ENCODE measurements around the gene ABR.
"Not testable (repeated sequence)": the region's sequence is repeated elsewhere in the genome, so short reads cannot be mapped to it uniquely, and the experiment has no call there.

The ABR gene

DNA sequence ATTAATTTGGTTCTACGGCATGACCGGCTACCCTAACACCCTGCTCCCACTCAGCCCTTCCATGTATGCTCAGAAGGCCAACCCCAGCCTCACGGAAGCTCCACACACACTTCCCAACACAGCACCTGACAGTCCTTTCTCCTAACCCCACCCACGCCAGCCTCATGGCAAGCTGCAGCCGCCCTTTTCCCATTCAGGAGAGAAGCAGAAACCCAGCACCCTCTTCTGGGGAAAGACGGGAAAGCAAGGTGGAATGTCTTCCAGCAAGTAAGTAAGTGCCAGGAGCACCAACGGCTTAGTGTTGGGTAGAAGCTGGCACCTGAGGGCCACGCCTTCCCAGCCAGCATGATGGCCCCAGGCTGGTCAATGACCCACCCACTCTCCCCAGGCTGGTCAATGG is 32.1 kb downstream of the ABR start:
- DNase-seq (ENCODE audit: low spot score), result peak; percentile 84

DNA sequence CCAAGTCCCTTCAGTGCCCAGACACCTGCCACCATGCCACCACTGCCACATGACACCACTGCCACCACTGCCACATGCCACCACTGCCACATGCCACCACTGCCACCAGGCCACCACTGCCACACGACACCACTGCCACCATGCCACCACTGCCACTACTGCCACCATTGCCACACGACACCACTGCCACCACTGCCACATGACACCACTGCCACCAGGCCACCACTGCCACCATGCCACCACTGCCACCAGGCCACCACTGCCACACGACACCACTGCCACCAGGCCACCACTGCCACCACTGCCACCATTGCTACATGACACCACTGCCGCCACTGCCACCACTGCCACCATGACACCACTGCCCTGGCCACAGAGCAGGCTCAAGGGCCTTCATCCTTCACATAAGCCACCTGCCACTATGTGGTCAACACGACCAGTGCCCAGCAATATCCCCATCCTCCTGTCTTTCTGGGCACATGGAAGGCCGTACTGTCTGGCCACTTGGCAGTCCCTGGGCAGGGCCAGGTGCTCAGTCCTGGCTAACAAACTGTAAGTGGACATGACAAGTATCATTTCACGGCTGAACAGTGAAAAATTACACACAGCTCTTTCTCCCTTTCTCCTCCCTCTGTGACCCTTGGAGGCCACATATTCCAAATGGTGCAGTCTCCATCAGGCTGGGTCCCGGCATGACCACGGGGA is 33.1 kb downstream of the ABR start:
- DNase-seq (ENCODE audit: low spot score), result no peak

DNA sequence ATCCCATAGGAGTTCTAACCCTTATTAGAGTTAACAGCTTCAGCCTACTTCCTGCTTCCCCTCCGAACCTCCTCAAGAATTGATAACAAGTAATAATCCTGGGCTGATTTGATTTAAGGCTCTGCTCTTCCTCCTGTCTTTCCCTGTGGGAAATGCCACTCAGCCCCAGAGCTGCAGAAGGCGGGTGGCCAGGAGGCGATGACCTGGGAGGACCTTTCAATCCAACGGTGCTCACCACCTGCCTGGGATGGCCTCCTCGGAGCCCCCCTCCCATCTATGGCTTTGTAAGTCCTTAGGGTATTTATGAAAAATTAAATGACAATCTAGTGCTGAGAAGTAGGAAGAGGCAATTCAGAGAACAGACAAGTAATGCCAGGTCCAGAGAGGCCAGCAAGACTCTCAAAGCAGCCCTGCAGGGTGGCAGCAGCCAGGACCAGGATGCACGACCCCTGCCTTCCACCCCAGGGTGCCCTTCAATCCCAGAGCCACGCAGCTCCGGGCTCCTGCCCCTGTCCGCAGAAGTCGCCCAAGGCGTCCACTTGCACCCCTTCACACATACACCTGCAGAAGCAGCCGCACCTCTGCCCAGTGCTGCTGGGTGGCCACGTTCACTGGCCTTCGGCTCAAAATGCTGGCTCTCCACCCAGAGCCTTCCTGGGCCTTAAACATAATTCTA is 34.3 kb downstream of the ABR start:
- no peak for DNase-seq (ENCODE audit: low spot score)

DNA sequence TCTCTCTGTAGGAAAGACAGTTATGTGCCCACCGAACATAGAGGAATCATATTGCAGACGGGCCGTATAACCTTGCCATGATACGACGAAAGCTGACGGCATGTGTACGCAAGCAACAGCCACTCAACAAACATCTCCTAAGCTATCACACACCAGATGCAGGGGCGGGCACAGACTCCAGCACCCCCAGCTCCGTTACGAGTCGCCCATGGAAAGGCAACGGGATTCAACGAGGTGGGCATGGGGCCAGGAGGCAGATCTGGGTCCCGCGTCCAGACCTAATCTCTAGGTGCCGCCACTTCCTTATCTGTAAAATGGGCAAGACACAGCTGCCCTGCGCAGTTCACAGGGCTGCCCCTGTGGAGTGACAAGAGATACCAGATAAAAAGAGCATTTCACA is 35.6 kb downstream of the ABR start:
- no peak for DNase-seq (ENCODE audit: low spot score)

DNA sequence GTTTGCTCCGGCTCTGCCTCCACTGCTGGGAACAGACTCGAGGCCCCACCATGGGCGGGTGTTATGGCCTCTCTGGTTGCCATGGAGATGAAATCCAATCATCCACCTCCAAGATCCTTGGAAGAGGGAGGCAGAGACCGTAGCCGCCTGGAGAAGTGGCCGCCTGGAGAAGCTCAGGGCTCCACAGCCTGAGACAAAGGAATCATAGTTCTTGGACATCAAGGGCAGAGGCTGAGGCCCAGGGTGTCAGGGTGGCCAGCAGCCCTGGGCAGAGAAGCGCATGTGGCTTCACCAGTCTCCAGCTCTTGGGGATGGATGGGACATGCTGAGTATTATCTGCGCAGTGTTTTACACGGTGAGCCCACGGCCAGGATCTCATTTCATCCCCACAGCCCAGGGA is 36.2 kb downstream of the ABR start:
- no peak for DNase-seq (ENCODE audit: low spot score)

DNA sequence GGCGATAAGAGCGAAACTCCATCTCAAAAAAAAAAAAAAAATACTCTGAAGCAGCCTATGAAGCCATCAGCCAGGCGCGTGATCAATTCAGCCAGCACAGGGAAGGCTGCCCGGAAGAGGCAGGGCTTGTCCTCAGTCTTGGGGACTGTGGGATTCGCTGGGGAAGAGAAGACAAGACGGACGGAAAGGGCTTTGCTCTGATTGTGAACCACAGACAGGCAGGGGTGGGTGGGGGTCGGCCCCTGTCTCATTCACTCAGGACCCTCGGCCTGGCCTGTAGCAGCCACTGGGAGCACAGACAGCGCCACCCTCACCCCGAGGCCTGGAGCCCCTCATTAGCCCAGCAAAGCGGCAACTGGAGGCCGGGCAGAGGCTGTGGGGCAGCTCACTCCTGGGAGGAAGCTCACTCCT is 37.2 kb downstream of the ABR start:
- DNase-seq (ENCODE audit: low spot score), result no peak

DNA sequence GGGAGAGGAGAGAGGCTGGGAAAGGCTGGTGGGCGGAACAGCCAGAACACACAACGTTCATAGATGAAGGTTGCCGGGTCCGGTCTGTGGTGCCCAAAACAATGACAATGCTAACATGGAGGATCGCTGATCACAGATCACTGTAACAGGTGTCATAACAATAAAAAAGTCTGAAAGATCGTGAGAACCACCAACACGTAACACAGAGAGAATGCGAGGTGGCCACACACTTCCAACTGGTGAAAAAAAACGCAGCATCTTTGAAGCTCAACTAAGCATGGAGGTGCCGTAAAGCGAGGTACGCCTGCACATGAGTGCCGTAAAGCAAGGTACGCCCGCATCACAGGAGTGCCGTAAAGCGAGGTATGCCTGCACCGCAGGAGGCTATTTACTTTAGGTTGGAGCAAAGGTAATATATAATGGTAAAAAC is 42.3 kb downstream of the ABR start:
- peak; percentile 98 for DNase-seq (ENCODE audit: low spot score)

DNA sequence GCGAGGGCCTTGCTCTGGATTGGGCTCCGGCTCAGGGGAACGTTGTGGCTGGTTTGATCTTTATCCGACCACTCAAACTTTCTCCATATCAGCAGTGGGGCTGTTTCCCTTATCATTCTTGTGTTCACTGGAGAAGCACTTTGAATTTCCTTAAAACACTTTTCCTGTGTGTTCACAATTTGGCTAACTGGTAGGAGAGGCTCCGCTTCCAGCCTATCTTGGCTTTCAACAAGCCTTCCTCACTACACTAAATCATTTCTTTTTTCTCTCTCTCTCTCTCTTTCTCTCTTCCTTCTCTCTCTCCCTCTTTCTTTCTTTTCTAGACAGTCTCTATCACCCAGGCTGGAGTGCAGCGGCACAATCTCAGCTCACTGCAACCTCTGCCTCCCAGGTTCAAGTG is 43.0 kb downstream of the ABR start:
- no peak for DNase-seq (ENCODE audit: low spot score)

DNA sequence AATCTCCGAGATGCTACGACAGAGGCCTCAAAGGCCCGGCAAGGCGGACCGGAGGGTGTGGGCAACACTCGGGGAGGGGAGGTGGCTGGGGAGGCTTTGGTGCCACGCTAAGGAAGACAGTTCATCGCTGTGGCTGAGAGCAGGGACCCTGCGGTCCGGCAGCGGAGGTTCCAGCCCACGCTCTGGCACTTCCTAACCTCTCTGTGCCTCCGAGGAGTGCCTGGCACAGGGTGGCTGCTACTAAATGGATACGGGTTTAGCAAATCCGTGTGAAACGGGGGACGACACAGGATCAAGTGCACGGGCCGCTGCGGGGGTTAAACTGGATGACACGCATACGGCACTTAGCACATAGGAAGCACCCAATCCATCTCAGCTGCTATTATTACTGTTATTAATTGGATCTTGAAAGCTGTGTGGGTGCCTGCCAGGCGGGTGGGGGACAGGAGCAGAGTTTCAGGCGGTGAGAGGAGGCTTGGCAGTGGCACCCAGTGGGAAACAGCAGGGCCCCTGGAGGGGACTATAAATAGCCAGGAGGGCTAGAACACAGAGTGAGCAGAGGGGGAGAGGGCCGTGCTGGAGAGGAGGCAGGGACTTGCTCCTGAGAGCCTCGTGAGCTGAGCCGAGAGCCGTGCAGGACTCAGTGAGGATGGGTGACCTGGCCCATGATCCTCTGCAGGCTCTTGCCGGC is 45.0 kb downstream of the ABR start:
- DNase-seq (ENCODE audit: low spot score), result no peak

DNA sequence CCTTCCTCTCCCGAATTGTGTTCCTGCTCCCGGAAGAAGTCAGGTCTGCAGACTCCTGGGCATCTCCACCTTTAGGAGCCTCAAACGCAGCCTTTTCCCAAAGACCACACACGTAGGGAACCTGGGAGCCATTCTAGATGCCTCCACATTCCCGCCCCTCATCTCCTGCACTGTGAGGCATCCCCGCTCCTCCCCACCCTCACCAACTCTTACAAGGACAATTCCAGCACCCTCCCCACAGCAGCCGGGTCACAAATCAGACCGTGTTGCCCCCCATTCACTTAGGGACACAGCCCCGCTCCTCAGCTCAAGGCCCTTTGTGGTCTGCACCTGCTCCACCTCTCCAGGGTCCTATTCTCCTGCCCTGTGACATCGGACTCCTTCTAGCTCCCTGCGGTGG is 49.6 kb downstream of the ABR start:
- DNase-seq (ENCODE audit: low spot score), result no peak

DNA sequence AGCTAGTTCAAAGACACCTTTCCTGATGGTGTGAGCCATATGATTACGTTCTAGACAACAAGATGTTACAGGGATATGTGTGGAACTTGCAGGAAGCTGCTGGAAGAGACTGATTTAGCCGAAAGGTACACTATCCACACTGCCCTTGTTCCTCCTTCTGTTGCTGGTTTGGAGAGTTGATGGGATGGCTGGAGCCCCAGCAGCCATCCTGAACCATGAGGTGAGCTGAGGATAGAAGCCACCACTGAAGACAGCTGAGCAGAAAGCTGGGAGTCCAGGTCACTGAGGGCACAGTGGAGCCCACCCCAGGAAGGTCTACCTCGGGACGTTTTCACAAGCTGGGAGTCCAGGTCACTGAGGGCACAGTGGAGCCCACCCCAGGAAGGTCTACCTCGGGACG is 51.3 kb downstream of the ABR start:
- not testable (repeated sequence) for DNase-seq (ENCODE audit: low spot score)

DNA sequence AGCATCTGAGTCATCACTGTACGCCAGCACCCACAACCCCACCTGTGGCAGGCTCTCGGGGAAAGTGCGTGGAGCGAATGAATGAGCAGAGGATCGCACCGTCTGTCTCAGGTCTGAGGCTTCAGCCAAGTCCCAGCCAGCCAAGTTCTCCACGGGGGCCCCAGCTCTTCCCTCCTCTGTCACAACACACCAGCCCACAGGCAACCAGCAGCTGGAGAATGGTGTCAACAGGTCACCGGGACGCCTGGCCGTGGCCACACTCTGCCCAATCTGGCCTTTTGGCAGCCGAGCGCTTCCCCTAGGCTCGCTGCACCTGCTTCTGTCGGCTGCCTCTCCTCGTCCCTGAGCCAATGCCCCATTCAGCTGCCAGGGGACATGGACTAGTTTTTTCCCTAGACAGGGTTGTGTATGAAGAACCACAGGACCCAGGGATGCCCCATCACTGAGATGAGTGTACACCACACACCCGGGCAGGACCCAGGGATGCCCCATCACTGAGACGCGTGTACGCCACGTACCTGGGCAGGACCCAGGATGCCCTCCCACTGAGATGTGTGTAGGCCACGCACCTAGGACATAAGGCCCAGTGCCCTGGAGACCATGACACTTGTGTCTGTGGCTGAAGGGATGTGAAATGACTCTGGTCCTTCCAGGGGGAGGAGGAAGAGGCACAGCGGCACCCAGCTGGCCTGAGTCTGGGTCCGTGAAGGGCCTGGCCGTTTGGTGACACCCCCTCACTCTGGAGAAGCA is 52.8 kb downstream of the ABR start:
- DNase-seq (ENCODE audit: low spot score), result no peak

DNA sequence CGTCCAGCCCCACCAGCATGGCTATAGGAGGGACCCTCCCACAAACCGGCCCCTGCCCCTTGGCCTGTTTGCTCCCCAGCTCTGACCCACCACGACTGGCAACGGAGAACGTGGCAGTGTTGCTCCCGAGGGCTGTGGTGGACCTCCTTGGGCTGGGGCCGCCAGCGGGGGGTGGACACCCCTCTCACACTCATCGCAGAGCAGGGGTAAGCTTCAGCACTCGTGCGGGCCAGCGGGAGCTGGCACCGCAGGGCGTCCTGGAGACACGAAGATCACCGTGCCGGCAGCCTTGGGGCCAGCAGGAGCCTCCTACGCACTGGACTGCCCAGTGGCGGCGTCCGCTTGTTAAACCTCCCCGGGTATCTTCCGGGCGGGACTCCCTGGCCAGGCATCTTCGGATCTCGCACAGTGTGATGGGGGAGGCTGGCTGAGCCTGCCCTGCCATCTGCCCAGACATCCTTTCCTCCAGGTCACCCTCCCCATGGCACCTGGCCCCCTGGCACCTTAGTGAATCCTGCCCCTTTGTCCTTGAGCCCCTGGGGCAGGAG is 53.5 kb downstream of the ABR start:
- no peak for DNase-seq (ENCODE audit: low spot score)

DNA sequence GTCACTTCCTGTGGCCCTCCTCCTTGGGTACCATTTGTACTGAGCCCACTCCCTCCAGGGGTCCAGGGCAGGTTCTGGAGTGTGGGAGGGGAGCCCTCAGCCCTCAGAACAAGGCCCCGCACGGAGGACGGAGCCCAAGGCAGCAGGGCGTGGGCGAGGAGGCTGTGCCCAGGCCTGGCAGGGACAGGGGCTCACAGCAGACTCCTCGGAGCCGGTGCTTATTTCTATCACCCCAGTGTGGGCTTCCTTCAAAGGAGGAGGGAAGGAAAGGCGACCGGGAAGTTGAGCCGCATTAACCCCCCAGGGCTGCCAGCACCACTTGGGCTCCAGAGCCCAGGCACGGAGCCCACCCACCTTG is 54.0 kb downstream of the ABR start:
- DNase-seq (ENCODE audit: low spot score), result no peak

DNA sequence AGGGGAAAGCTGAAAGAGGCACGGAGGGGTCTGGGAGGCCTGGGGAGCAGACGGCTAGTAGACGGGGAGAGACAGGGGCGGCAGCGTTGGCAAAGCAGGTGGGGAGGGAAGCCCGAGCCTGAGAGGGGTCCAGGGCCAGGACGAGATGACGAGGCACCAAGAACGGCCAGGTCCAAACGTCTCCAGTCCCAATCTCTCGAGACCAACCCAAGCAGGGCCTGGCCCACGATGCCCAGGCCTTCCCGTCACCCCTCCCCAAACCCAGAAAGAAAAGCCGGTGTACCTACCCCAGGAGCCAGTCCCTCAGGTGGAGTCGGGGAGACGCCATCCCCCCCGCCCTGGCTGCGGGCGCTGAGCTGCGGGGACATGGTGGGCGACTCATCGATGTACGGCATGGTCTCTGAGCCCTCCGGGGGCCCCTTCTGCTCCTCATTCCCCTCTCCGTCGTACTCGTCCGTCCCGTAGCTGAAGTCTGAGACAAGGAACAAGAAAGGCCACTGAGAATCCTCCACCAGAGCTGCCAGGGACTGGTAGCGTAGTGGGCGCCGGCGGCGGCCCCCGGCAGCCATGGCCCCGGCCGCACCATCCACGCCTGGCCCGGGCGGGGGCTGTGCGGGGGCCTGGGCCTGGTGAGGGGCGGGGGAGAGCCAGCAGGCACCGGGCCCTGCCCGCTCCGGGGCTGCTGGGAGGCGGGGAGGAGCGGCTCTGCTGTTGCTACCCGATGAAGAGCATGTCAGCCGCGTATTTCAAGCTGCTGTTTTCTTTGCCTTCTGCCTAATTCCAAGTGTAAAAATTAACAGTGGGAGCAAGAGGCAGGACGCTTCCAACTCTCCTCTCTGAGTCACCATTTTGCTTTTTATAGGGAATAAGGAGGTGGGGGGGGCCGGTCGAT is 54.6 kb downstream of the ABR start:
- DNase-seq (ENCODE audit: low spot score), result no peak

DNA sequence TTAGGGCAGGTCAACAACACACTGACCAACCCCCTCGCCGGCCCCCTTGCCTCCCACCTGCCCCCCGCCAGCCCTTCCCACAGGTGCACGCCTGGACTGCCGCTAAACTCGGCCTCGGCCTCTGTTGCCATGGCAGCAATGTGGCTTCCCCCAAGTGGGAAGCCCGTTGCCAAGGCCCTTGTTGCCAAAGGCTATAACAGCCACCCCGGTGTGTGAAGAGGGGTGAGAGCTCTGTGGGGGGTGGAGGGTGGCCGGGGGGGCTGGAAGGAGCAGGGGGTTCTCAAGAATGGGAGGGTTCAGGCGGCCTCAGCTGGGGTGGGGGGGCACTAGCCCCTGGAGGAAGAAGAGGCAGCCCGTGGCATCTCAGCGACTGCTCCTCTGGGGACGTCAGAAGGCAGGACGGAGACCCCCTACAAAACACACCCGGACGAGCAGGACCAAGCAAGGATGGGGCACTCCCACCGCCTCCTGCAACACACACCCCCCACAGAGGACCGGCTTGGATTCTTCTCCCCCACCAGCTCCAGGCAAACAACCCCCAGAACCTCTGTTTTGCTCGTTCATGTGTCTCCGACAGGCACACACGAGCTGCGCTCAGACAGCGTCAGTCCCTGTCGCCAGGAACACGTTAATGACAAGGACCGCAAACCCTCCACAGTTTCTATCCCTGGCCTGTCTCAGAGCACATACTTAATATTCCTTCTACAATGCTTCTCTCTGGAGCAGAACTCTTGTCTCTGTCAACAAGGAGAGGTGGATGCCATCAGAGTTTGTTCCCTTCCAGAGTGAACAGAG is 55.7 kb downstream of the ABR start:
- no peak for DNase-seq (ENCODE audit: low spot score)

DNA sequence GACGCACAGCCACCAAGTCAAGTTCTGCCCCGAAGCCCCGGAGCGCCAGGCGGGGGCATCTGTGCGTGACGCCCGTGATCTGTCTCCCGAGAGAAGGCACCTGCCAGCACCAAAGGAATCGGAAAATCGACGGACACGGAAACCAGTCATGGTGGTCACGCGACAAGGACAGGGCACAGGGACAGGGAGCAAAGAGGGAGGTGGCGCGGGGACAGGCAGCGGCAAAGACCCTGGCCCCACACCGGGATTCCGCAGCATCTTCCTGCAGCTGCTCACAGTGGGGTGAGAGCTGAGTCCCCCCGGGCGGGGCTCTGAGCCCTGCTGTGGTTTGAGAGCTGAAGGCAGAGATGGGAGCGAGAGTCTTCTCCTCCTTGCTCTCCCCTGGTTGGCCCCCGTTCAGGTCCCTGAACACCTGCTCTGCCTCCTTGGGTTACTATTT is 56.4 kb downstream of the ABR start:
- DNase-seq (ENCODE audit: low spot score), result no peak

DNA sequence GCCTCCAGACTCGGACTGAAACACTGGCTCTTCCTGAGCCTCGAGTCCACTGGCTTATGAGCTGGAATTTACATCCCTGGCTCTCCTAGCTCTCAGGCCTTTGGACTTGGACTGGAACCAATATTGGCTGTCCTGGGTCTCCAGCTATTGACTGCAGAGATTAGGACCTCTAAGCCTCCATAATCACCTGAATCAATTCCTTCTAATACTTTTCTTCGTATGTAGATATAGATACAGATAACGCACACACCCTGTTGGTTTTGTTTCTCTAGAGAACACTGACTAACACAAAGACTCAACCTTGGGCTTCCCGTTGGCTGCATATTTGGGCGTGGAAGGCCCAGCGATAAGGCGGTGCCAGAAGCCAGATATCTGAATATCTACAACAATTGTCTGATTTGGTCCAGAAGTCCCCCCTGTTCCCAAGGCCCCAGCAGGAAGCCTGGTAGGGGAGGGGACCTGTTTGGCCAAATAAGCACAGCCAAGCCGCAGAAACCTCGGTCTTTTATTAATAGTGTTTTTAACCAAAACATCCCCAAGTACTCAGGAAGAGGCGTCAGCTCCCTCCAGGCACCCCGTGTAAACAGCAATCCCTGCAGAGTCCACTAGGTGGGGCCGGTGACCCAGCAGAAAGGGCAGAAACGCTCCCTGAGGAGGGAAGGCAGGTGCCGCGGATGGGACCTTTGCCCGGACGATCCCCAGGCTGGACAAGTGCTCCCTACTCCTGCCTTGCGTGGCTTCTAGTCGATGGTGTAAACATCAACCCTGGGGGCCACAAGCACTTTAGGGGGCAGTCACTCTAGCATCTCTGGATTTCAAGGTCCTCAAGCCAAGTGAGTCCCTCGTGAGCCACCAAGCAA is 57.0 kb downstream of the ABR start:
- DNase-seq (ENCODE audit: low spot score), result peak; percentile 66

DNA sequence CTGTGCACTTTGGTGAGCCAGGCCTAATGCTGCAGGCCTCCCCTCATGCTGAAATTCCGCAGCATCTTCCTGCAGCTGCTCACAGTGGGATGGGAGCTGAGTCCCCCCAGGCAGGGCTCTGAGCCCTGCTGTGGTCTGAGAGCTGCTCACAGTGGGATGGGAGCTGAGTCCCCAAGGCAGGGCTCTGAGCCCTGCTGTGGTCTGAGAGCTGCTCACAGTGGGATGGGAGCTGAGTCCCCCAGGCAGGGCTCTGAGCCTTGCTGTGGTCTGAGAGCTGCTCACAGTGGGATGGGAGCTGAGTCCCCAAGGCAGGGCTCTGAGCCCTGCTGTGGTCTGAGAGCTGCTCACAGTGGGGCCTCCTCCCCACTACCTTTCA is 58.4 kb downstream of the ABR start:
- not testable (repeated sequence) for DNase-seq (ENCODE audit: low spot score)
